SK-N-SH (cell line): ENCODE data around the gene KLK11. TPM values are rescaled to one million over a fixed set of nuclear protein-coding genes. Genes with fewer than 3 reads are reported as not detected.

Experiments
- CTCF ChIA-PET: fragments of 300-600, 350-600 bp; formaldehyde crosslinking; extraction: SDS; loops from one replicate; lab custom pipeline; 2021; lab: Yijun Ruan, JAX
- POLR2A ChIA-PET: fragments of 350-600 bp; sonication (Branson Sonifier 250); formaldehyde crosslinking; extraction: SDS; loops from one replicate; lab custom pipeline; 2020; ENCODE audit warnings: antibody characterized with exemption, inconsistent platforms; lab: Yijun Ruan, JAX
- DNase-seq: peaks from one replicate; pipeline ENCODE4 v3.0.0; 2012
- H2AFZ ChIP-seq: fragments of 200-600 bp; sonication (generic); 2 replicates; pipeline ENCODE4 v1.8.1; 2016; ENCODE audit warnings: antibody characterized with exemption, mild to moderate bottlenecking, low read depth
- H3F3A ChIP-seq: fragments of 200-600 bp; sonication (generic); replicated peaks from 2 replicates; pipeline ENCODE3; 2016; ENCODE audit warnings: antibody characterized with exemption, mild to moderate bottlenecking; ENCODE audit not compliant: insufficient read depth
- H3K27ac ChIP-seq, 2 experiments: fragments of 200-500 bp in 1 of 2; fragments of 200-600 bp in 1 of 2; sonication (Bioruptor generic) in 1 of 2; sonication (generic), shearing (Covaris generic) in 1 of 2; 2 replicates each; pipeline versions ENCODE4 v1.5.1 to v1.6.1; 2014 to 2016; ENCODE audit warnings: low read depth in 2 of 2, inconsistent platforms in 1 of 2, low read length in 1 of 2, mild to moderate bottlenecking in 1 of 2, mixed read lengths in 1 of 2
- H3K27me3 ChIP-seq: fragments of 200-600 bp; sonication (generic), shearing (Covaris generic); 2 replicates; pipeline ENCODE4 v1.6.1; 2016; ENCODE audit warnings: mixed run types; ENCODE audit not compliant: insufficient read depth
- H3K36me3 ChIP-seq, 2 experiments: fragments of 200-500 bp in 1 of 2; fragments of 200-600 bp in 1 of 2; sonication (Bioruptor generic) in 1 of 2; sonication (generic) in 1 of 2; replicated peaks in 1 of 2; 2 replicates each; pipeline versions ENCODE3 to v1.5.1; 2014 to 2016; ENCODE audit warnings: low read length in 1 of 2, mild to moderate bottlenecking in 1 of 2; ENCODE audit not compliant: insufficient read depth in 2 of 2, control insufficient read depth in 1 of 2
- H3K4me1 ChIP-seq, 2 experiments: fragments of 200-500 bp in 1 of 2; fragments of 200-600 bp in 1 of 2; sonication (Bioruptor generic) in 1 of 2; sonication (generic), shearing (Covaris generic) in 1 of 2; 2 replicates each; pipeline versions ENCODE4 v1.5.1 to v1.6.1; 2014 to 2016; ENCODE audit warnings: low read depth in 1 of 2, low read length in 1 of 2, mixed run types in 1 of 2; ENCODE audit not compliant: insufficient read depth in 2 of 2, control insufficient read depth in 1 of 2
- H3K4me2 ChIP-seq: fragments of 200-600 bp; sonication (generic), shearing (Covaris generic); 2 replicates; pipeline ENCODE4 v1.6.1; 2017; ENCODE audit warnings: mixed run types
- H3K4me3 ChIP-seq, 2 experiments: fragments of 200-500 bp in 1 of 2; fragments of 200-600 bp in 1 of 2; sonication (Bioruptor generic) in 1 of 2; sonication (generic), shearing (Covaris generic) in 1 of 2; 2 replicates each; pipeline versions ENCODE4 v1.5.1 to v1.8.1; 2014 to 2016; ENCODE audit warnings: low read depth in 2 of 2, inconsistent platforms in 1 of 2, low read length in 1 of 2, mild to moderate bottlenecking in 1 of 2, mixed read lengths in 1 of 2, moderate library complexity in 1 of 2
- H3K79me2 ChIP-seq: fragments of 200-600 bp; sonication (generic); 2 replicates; pipeline ENCODE4 v1.8.1; 2017; ENCODE audit warnings: mild to moderate bottlenecking; ENCODE audit not compliant: insufficient read depth
- H3K9ac ChIP-seq: fragments of 200-600 bp; sonication (generic); 2 replicates; pipeline ENCODE4 v1.6.1; 2017; ENCODE audit warnings: mixed run types
- H3K9me2 ChIP-seq: fragments of 200-600 bp; sonication (generic); 2 replicates; pipeline ENCODE4 v1.6.1; 2017; ENCODE audit warnings: mixed run types
- H3K9me3 ChIP-seq: fragments of 200-600 bp; sonication (generic); 2 replicates; pipeline ENCODE4 v1.6.1; 2017; ENCODE audit warnings: mixed run types, mild to moderate bottlenecking, moderate library complexity
- H4K20me1 ChIP-seq: fragments of 200-600 bp; sonication (generic); 2 replicates; pipeline ENCODE4 v1.6.1; 2017; ENCODE audit warnings: mild to moderate bottlenecking, mixed run types; ENCODE audit not compliant: insufficient read depth
- CTCF ChIP-seq: fragments of 200-600 bp; sonication (generic); IDR thresholded peaks from 2 replicates; pipeline ENCODE4 v1.6.1; 2017; ENCODE audit warnings: antibody characterized with exemption, mild to moderate bottlenecking, moderate library complexity
- ELF1 ChIP-seq: IDR thresholded peaks from 2 replicates; pipeline ENCODE4 v1.4.0; 2012
- EZH2phosphoT487 ChIP-seq: fragments of 200-600 bp; sonication (generic); IDR thresholded peaks from 2 replicates; pipeline ENCODE4 v1.6.1; 2017; ENCODE audit warnings: low read depth, mixed run types, mild to moderate bottlenecking, antibody characterized with exemption, moderate library complexity, borderline replicate concordance
- GATA2 ChIP-seq: sonication (generic); formaldehyde crosslinking; IDR thresholded peaks from 2 replicates; pipeline ENCODE4 v1.5.0; 2020; ENCODE audit warnings: mild to moderate bottlenecking, missing genetic modification reagents
- IRF3 ChIP-seq: fragments of 150-350 bp; IDR thresholded peaks from 2 replicates; pipeline ENCODE4 v1.6.1; 2016; ENCODE audit warnings: mild to moderate bottlenecking, low read depth, low read length
- JUND ChIP-seq: IDR thresholded peaks from 2 replicates; pipeline ENCODE4 v1.4.0; 2012
- MEF2A ChIP-seq: IDR thresholded peaks from 2 replicates; pipeline ENCODE4 v1.4.0; 2012; ENCODE audit warnings: low read depth, borderline replicate concordance
- MXI1 ChIP-seq: IDR thresholded peaks from 2 replicates; pipeline ENCODE4 v1.6.1; 2012; ENCODE audit warnings: mild to moderate bottlenecking, low read depth, low read length, improper control_type of control experiment
- NRF1 ChIP-seq: IDR thresholded peaks from 2 replicates; pipeline ENCODE4 v1.6.1; 2012; ENCODE audit warnings: low read depth, mild to moderate bottlenecking, low read length
- RFX5 ChIP-seq: IDR thresholded peaks from 2 replicates; pipeline ENCODE4 v1.6.1; 2012; ENCODE audit warnings: mild to moderate bottlenecking, improper control_type of control experiment, low read length
- RXRA ChIP-seq: IDR thresholded peaks from 2 replicates; pipeline ENCODE4 v1.4.0; 2012; ENCODE audit warnings: low read depth, mild to moderate bottlenecking, borderline replicate concordance
- TAF1 ChIP-seq: IDR thresholded peaks from 2 replicates; pipeline ENCODE4 v1.6.1; 2012; ENCODE audit warnings: low read depth, mild to moderate bottlenecking, low read length, moderate library complexity, borderline replicate concordance
- TCF12 ChIP-seq: IDR thresholded peaks from 2 replicates; pipeline ENCODE4 v1.4.0; 2012
- WGBS: methylation state at CpG from one replicate; pipeline ENCODE4 v1.1.6; 2017; ENCODE audit warnings: low lambda C conversion rate; 5-methylcytosine and 5-hydroxymethylcytosine counted together
- polyA plus RNA-seq, 3 experiments: library from polyadenylated mRNA; depleted of rRNA; stranded (reverse); fragments of >200 nt; gene quantifications; 2 replicates each; pipeline ENCODE4 v1.2.3, GENCODE V29; 2012
- TF ChIP-seq, protein P1 (sequence below): IDR thresholded peaks from 2 replicates; pipeline ENCODE4 v1.4.0; 2012; ENCODE audit warnings: low read depth, borderline replicate concordance

The KLK11 gene
- polyA plus RNA-seq, 1 of the 3 experiments (the other 2 are of a cell fraction): not detected

GRCh38 chr19:51002542-51003311 is 23.7 kb downstream of the KLK11 start:
- Histone ChIP-seq H3K27ac (no peak overlapping the region), H3F3A (no peaks in the 10 kb centered on the region), H3K9me2 (no peaks in the 10 kb centered on the region), H3K9me3 (no peaks in the 10 kb centered on the region), H3K27me3 (peaks cover 18% of the 10 kb centered on the region; the same call in 1 of the 2 replicates)
- CTCF ChIA-PET: no interaction called here
- TF ChIP-seq IRF3: no peak
- TF ChIP-seq NRF1: no peak
- no peak for TF ChIP-seq JUND
- TF ChIP-seq CTCF: no peak
- TF ChIP-seq, protein P1, sequence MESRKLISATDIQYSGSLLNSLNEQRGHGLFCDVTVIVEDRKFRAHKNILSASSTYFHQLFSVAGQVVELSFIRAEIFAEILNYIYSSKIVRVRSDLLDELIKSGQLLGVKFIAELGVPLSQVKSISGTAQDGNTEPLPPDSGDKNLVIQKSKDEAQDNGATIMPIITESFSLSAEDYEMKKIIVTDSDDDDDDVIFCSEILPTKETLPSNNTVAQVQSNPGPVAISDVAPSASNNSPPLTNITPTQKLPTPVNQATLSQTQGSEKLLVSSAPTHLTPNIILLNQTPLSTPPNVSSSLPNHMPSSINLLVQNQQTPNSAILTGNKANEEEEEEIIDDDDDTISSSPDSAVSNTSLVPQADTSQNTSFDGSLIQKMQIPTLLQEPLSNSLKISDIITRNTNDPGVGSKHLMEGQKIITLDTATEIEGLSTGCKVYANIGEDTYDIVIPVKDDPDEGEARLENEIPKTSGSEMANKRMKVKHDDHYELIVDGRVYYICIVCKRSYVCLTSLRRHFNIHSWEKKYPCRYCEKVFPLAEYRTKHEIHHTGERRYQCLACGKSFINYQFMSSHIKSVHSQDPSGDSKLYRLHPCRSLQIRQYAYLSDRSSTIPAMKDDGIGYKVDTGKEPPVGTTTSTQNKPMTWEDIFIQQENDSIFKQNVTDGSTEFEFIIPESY: no peak
- TF ChIP-seq MXI1: no peak
- no peak for TF ChIP-seq MEF2A
- TF ChIP-seq ELF1: no peak
- TF ChIP-seq TAF1: no peak
- no peak for TF ChIP-seq TCF12
- no peak for TF ChIP-seq RFX5
- no peak for TF ChIP-seq GATA2
- no peak for TF ChIP-seq RXRA
- no peak for TF ChIP-seq EZH2phosphoT487
- TF ChIP-seq, all 33 proteins: peak for 0
- Histone ChIP-seq H3K9ac (no peak overlapping the region), H3K4me3 (no peak overlapping the region), H4K20me1 (no peaks in the 10 kb centered on the region), H3K4me2 (no peak overlapping the region), H3K4me1 (no peaks in the 10 kb centered on the region), H2AFZ (no peak overlapping the region), H3K36me3 (no peaks in the 10 kb centered on the region), H3K79me2 (no peaks in the 10 kb centered on the region)
- WGBS: 39% methylated on average over 35 of the region's 42 CpGs
- peak; percentile 41 for DNase-seq
- POLR2A ChIA-PET: no interaction called here
